Eye (tissue), 1 donor: ENCODE results near the gene NHLRC2.

Experiments used
- DNase-seq: peaks from one replicate; pipeline ENCODE4 v3.0.0-alpha.2; 2015

Gene NHLRC2

GRCh38 chr10:113945687-113946085, 91.2 kb downstream of the NHLRC2 start:
- DNase-seq: no peak

GRCh38 chr10:113947184-113948041, 93.0 kb downstream of the NHLRC2 start:
- peak; percentile 71 for DNase-seq

- no peak for DNase-seq
Observed at GRCh38 chr10:113948048-113948447, 93.6 kb downstream of the NHLRC2 start.

- DNase-seq: no peak
Observed at GRCh38 chr10:113950268-113950667, 95.8 kb downstream of the NHLRC2 start.

GRCh38 chr10:113953505-113954272, 99.2 kb downstream of the NHLRC2 start:
- DNase-seq: no peak

GRCh38 chr10:113954409-113954808, 99.9 kb downstream of the NHLRC2 start:
- no peak for DNase-seq

- peak; percentile 62 for DNase-seq
Observed at GRCh38 chr10:113957013-113957412, 102.6 kb downstream of the NHLRC2 start.

- peak; percentile 22 for DNase-seq
Observed at GRCh38 chr10:113958631-113959382, 104.3 kb downstream of the NHLRC2 start.

- no peak for DNase-seq
Observed at GRCh38 chr10:113959383-113959760, 104.9 kb downstream of the NHLRC2 start.

- no peak for DNase-seq
Observed at GRCh38 chr10:113960617-113961181, 106.2 kb downstream of the NHLRC2 start.

GRCh38 chr10:113961182-113962031, 106.9 kb downstream of the NHLRC2 start:
- no peak for DNase-seq

GRCh38 chr10:113965077-113965476, 110.6 kb downstream of the NHLRC2 start:
- DNase-seq: no peak

GRCh38 chr10:113965683-113966082, 111.2 kb downstream of the NHLRC2 start:
- no peak for DNase-seq
